Kidney glomerular epithelial cell (primary cell): ENCODE data around the gene ZNF521.
"Not testable (repeated sequence)": the region's sequence is repeated elsewhere in the genome, so short reads cannot be mapped to it uniquely, and the experiment has no call there.

Experiments used
- DNase-seq: peaks from one replicate; lab custom pipeline; 2025; lab: John Stamatoyannopoulos, UW

Gene ZNF521

GRCh38 chr18:25289001-25289631 lies 62.9 kb downstream of the ZNF521 start:
- no peak for DNase-seq

DNA sequence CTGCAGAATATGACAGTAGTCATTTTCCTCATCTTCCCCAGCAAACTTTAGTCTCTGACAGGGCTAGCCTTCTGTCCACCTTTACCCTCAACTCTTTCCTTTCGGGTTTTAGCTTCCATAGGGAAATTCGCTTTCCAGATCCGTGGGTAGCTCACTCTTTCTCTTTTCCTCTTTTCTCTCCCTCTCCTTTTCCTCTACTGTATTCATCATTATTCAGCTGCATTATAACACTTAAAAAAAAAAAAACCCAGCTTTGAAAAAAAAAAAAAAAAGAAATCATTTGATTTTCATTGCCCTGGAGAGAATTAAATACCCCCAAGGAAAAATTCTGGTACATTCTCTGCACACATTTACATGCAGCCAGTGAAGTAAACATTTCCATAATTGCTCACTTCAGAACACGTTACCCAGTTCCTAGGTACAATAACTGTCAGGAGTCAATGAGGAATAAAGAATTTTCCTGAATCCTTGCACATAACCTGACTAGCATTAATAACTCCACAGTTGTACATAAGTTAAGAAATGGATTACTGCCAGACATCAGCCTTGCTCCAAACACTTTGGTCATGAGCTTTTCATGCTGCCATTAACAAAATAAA lies 63.5 kb downstream of the ZNF521 start:
- no peak for DNase-seq

DNA sequence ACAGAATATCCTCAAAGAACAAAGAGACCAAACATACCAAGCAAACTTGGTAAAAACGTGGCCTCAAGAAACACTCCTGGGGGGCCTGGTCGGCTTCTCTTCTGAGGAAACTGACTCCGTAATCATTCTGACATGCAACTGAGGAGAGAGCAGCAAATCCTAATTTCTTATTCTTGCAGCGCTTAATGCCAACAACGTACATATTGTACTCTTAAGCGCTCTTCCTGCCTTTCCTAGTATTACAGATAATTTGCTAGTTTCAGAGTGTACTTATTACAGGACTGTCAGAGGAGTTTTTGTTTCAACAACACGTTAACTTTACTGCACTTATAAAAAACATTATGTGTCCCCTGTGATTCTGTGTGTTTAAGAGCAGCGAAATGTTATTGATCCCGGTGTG lies 64.9 kb downstream of the ZNF521 start:
- DNase-seq = no peak

GRCh38 chr18:25284861-25285550 lies 67.0 kb downstream of the ZNF521 start:
- DNase-seq = no peak

- DNase-seq = no peak
Measured at GRCh38 chr18:25284281-25284680, 67.7 kb downstream of the ZNF521 start.

- DNase-seq = no peak
Measured at GRCh38 chr18:25283781-25284180, 68.2 kb downstream of the ZNF521 start.

- no peak for DNase-seq
Measured at GRCh38 chr18:25282896-25283703, 68.9 kb downstream of the ZNF521 start.

DNA sequence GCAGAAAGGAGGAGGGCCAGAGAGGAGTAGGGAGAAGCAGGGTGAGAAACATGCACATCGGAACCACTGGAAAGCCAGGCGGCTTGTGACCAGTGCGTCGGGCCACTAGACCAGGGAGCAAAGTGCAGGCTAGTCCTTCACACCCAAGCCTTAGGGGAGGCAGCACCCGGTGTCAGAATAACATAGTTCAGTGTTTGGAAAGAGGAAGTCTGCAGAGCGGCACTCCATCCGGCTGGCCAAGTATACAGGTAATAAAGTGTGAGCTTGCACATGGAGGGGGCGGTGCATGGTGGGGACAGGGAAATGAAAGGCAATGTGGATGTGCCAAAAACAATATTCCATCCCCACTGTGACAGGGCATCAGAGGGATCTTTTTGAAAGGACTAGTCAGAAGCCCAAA lies 69.7 kb downstream of the ZNF521 start:
- no peak for DNase-seq

DNA sequence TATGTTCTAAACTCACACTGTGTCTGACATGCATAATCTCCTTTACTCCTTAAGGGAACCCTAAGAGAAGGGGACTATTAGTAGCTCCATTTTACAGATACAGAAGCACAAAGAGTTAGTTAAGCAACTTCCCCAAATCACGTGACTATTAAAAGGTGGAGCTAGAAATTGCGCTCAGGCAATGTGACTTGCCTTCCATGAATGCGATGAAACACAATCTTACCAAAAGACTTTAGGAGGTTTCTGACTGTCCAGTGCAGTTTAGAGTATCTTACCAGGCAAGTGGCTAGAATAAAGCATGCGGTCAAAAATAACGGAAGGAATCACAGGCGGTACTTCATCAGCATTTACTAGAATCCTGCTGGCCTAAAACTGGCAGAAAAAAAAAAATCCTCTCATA lies 70.4 kb downstream of the ZNF521 start:
- no peak for DNase-seq

DNA sequence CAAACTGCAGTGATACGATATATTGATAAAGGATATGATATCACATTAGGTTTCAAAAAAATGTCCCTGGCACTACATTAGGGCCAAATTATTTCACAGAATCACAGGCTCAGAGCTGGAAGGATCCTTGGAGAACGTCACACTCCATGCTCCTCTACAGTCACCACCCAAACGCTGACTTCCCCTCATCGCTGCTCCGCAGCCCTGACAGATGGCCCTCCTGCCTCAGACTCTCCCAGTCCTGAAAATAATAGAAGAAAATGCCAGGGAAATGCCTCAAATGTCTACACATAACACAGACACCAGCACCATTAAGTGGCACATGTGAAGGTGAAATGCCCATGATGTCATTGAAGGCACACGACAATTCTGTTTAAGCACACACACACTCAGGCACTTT lies 72.0 kb downstream of the ZNF521 start:
- no peak for DNase-seq

GRCh38 chr18:25279556-25279955 lies 72.4 kb downstream of the ZNF521 start:
- DNase-seq = no peak

DNA sequence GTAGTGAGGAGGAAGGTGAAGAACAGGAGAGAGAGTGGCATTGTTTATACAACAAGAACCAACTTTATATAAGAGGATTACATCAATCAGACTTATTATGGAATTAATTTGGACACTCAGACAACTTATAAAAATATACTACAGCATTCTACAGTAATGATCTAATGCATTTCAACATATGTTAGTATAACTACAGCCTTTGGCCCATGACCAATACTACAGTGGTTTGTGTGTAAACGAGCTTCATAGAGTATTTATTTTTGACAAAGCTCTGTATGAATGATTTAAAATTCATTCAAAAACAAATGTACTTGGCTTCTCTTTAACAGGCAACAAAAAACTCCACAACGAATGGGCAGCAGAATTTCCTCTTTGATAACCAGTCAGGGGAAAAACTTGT lies 72.8 kb downstream of the ZNF521 start:
- DNase-seq = no peak

DNA sequence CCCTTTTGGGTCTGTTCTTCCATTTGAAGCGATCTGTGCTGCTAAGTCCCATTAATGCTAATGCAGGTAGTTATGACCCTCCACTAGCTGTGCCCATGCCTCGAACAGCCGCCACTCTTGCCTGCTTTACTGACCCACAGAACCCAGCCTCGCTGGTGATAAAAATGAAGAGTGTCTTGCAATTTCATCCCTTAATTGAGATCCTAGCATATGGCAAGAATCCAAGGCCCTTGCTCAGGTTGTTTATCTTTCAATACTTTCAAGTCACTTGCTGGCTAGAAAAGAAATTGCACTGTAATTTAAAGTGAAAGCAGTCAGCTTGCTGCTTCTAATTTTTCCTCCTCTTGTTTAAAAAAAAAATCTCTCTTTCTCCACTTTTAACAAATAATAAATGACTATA lies 73.6 kb downstream of the ZNF521 start:
- no peak for DNase-seq

DNA sequence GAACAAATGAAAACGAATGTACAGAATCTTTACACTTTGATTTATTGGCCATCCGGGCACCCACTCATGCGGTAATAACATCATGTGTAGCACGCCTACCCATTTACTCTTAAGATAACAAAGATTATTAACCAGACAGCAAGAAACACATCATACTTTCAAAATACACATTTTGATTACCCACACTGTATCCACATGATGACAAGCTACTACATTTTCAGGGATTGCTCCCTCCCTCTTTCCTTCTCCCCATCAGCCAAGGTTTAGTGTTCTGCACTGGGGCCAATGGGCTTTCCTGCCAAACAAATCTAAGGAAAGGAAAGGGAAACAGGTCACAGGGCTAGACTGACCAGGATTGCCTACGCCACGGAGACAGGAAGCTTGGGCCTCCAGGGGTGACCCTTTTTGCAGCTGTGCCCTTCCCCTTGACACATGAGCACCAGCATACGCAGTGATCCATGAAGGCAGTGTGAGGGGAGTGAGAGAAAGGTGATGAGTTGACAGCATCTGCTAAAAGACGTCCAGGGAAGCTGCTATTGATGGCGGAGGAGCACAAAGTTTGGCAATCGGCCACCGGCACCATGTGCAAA lies 76.5 kb downstream of the ZNF521 start:
- DNase-seq = no peak

DNA sequence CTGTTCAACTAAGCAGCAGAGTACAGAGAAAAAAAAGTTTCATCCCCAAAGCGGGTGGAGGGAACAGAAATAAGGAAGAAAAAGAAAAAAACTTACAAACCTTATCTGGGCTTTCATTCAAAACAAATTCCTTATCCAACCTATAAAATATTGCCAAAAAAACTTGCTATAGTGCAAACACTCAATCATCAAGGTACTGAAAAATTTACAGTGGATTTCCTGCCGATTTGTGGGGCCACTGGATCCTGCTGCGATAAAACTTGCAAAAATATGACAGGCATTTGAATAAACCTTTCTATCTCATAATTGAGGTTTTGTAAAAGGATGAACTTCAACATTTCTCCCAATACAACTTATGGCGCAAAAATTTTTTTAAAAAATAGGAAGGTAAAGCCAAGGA lies 77.0 kb downstream of the ZNF521 start:
- DNase-seq = no peak

- not testable (repeated sequence) for DNase-seq
Measured at GRCh38 chr18:25266931-25267527, 84.9 kb downstream of the ZNF521 start.

DNA sequence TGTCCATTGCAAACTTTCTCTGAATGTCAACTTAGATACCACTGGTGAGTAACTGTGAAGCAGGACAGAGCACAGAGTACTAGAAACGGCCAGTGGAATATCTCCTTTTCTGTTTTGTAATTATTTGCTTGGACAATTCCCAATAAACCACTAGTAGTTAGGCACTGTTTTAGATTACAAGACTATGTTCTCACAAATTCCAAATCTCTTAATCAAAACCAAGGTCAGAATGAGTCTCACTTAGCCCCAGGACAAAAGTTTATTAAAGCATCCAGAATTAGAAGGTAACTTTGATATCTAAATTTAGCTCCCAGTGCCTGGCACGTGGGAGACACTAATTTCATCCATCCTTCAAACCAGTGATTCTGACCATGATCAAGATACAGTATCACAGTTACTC lies 89.0 kb downstream of the ZNF521 start:
- no peak for DNase-seq

GRCh38 chr18:25261768-25262167 lies 90.2 kb downstream of the ZNF521 start:
- DNase-seq = no peak

DNA sequence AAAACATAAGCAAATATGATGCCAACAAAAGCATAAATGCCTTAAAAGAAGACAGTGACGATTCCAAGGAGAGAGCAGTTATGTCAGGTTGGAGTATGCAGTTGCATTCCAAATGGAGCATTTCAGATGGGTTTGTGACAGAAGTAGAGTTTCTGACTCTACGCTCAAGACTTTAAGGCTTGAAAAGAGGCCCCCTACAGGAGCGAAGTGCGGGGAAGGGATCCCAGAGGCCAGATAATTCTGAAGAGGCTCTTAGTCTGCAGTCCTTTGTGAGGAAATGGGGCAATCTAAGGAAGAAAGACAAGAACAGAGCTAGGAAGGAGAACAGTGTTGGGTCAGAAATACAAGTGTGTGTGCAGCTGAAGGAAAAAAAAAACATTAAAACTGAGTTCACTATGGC lies 95.5 kb downstream of the ZNF521 start:
- no peak for DNase-seq

DNA sequence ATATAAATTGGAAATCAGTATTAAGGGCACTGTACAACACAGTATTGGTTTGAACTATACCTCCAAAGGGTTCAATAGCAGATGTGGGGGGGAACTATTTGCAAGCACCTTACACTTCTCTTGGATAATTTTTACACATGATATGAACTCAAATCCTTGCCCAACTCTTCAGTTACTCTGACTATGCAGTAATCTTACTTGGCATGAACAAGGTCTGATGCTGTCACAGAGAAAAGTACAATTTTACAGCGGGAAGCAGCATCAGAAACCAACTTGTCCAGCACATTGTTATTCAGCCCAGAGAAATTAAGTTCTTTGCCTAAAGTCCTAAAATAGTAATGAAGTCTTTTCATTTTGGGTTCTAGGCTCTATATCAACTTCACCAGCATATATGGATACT lies 98.2 kb downstream of the ZNF521 start:
- no peak for DNase-seq

GRCh38 chr18:25253136-25253535 lies 98.8 kb downstream of the ZNF521 start:
- no peak for DNase-seq

DNA sequence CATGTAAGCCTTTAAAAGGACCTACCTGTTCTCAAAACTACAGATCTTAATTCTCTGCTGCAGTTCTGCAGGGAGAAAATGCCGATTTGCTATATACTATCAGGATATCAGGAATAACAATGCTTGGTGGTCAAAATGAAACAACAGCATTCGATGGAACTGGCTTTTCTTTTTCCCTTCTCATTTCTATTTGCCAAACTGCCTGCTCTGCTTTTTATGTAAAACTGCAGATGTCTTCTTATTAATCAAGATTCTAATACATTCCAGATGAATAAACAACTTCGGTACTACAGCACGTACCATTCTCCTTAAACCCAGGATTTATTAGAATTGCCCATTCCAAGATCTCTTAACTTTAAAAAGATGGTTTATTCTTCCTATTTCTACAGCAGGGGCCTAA lies 100.9 kb downstream of the ZNF521 start:
- DNase-seq = no peak
